ENCODE data around the gene BEGAIN. TPM values are rescaled to one million over a fixed set of nuclear protein-coding genes. Genes with fewer than 3 reads are reported as not detected.
A peak's percentile ranks its signal among the peaks of the same experiment; 100 is the strongest.

Gene BEGAIN
- total RNA-seq, 2 donors from 2014 or later = 1.7 to 2.1 TPM

GRCh38 chr14:100604121-100604501 lies 16.9 kb upstream of the BEGAIN start:
- ATAC-seq (no peak), DNase-seq (no peak)

GRCh38 chr14:100603341-100604120 lies 16.3 kb upstream of the BEGAIN start:
- no peak for ATAC-seq
- no peak for DNase-seq

More at GRCh38 chr14:100604121-100604501, 16.9 kb upstream of the BEGAIN start:
- intact Hi-C loops (cut with DNase I) = no loop called here

GRCh38 chr14:100602621-100603230 lies 15.5 kb upstream of the BEGAIN start:
- DNase-seq (no peak), ATAC-seq (no peak)
- intact Hi-C loops (cut with DNase I) = no loop called here

More at GRCh38 chr14:100603341-100604120, 16.3 kb upstream of the BEGAIN start:
- intact Hi-C loops (cut with DNase I) = no loop called here

GRCh38 chr14:100601914-100602313 lies 14.7 kb upstream of the BEGAIN start:
- intact Hi-C loops (cut with DNase I) = no loop called here
- DNase-seq (no peak), ATAC-seq (no peak)

GRCh38 chr14:100601064-100601463 lies 13.8 kb upstream of the BEGAIN start:
- no peak for ATAC-seq
- no peak for DNase-seq
- intact Hi-C loops (cut with DNase I) = no loop called here

GRCh38 chr14:100599981-100600380 lies 12.8 kb upstream of the BEGAIN start:
- intact Hi-C loops (cut with DNase I) = no loop called here
- no peak for DNase-seq
- no peak for ATAC-seq

GRCh38 chr14:100594625-100594951 lies 7.4 kb upstream of the BEGAIN start:
- DNase-seq (no peak), ATAC-seq (no peak)
- intact Hi-C loops (cut with DNase I) = no loop called here

- ATAC-seq = no peak
- peak; percentile 13 for DNase-seq
- intact Hi-C loops (cut with DNase I) = no loop called here
Observed at GRCh38 chr14:100593751-100594624, 6.8 kb upstream of the BEGAIN start.

GRCh38 chr14:100592972-100593371 lies 5.8 kb upstream of the BEGAIN start:
- intact Hi-C loops (cut with DNase I) = no loop called here
- peak; percentile 5 for DNase-seq
- ATAC-seq = no peak

- intact Hi-C loops (cut with DNase I) = no loop called here
Observed at GRCh38 chr14:100592461-100592891, 5.3 kb upstream of the BEGAIN start.

GRCh38 chr14:100591453-100592371 lies 4.5 kb upstream of the BEGAIN start:
- intact Hi-C loops (cut with DNase I) = no loop called here
- ATAC-seq (no peak), DNase-seq (peak; percentile 11)

More at GRCh38 chr14:100592461-100592891, 5.3 kb upstream of the BEGAIN start:
- peak; percentile 15 for DNase-seq
- ATAC-seq = no peak

- ATAC-seq (no peak), DNase-seq (peak; percentile 6)
- intact Hi-C loops (cut with DNase I) = no loop called here
Observed at GRCh38 chr14:100590726-100591452, 3.7 kb upstream of the BEGAIN start.

- ATAC-seq = no peak
- intact Hi-C loops (cut with DNase I) = no loop called here
- no peak for DNase-seq
Observed at GRCh38 chr14:100589760-100590469, 2.7 kb upstream of the BEGAIN start.

- DNase-seq (peak; percentile 14), ATAC-seq (no peak)
- intact Hi-C loops (cut with DNase I) = no loop called here
Observed at GRCh38 chr14:100589071-100589759, 2.0 kb upstream of the BEGAIN start.

- ATAC-seq (no peak), DNase-seq (peak; percentile 9)
- intact Hi-C loops (cut with DNase I) = no loop called here
Observed at GRCh38 chr14:100588671-100589070, 1.5 kb upstream of the BEGAIN start.

GRCh38 chr14:100587763-100588411 lies 670 bp upstream of the BEGAIN start:
- DNase-seq (peak; percentile 17), ATAC-seq (no peak)
- intact Hi-C loops (cut with DNase I) = no loop called here
